ENCODE results near the gene MYCBP2. TPM values are rescaled to one million over a fixed set of nuclear protein-coding genes. Genes with fewer than 3 reads are reported as not detected.
"Not testable (repeated sequence)": the region's sequence is repeated elsewhere in the genome, so short reads cannot be mapped to it uniquely, and the experiment has no call there.

The MYCBP2 gene
- total and polyA plus RNA-seq, 5 donors: 28.0 to 88.1 (median 70.8) TPM

DNA sequence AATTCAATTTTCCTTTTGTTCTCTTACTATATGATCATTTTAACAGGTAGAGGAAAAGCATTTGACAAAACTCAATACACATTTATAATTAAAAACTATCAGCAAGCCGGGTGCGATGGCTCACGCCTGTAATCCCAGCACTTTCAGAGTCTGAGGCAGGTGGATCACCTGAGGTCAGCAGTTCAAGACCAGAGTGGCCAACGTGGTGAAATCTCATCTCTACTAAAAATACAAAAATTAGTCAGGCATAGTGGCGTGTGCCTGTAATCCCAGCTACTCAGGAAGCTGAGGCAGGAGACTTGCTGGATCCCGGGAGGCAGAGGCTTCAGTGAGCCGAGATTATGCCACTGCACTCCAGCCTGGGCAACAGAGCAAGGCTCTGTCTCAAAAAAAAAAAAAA is 11.4 kb downstream of the MYCBP2 start:
- not testable (repeated sequence) for ATAC-seq; H3K27me3 ChIP-seq (ENCODE audit: control insufficient read depth, insufficient read depth); H3K4me3 ChIP-seq (ENCODE audit: low read length); H3K9me3 ChIP-seq (ENCODE audit: control insufficient read depth, low read length); H3K27ac ChIP-seq (ENCODE audit: low read length)
- 75% methylated on average over 7 of the region's 7 CpGs for WGBS
- peak in 1 of 3 donors; percentile 19 for DNase-seq
- intact Hi-C loops (cut with DNase I): loop anchor here in 1 of 4 donors (10.0 kb wide), 1 partner anchor 61 kb away; no protein-coding TSS in a partner anchor
- H3K4me1 ChIP-seq (ENCODE audit: control insufficient read depth, insufficient read depth, low read length): peaks cover 10% of the 10 kb centered on the region

DNA sequence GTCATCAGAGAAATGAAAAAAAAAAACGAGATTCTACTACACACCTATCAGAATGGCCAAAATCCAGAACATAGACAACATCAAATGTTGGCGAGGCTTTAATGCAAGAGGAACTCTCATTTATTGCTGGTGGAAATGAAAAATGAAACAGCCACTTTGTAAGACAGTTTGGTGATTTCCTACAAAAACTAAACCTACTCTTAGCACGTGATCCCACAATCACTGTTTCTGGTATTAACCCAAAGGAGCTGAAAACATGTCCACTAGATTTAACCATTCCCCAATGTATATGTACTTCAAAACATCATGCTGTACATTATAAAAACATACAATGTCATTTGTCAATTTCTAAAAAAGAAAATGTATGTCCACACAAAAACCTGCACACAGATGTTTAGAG is 13.0 kb downstream of the MYCBP2 start:
- DNase-seq (no peak), ATAC-seq (no peak)
- no peak overlapping the region for H3K4me3 ChIP-seq (ENCODE audit: low read length)
- no peaks in the 10 kb centered on the region for H3K27me3 ChIP-seq (ENCODE audit: control insufficient read depth, insufficient read depth)
- intact Hi-C loops (cut with DNase I): loop anchor here in 1 of 4 donors (10.0 kb wide), 1 partner anchor 59 kb away; no protein-coding TSS in a partner anchor
- H3K4me1 ChIP-seq (ENCODE audit: control insufficient read depth, insufficient read depth, low read length): peaks cover 4% of the 10 kb centered on the region
- H3K9me3 ChIP-seq (ENCODE audit: control insufficient read depth, low read length): no peaks in the 10 kb centered on the region
- 79% methylated on average over 3 of the region's 3 CpGs for whole genome bisulfite sequencing
- H3K27ac ChIP-seq (ENCODE audit: low read length): no peak overlapping the region

DNA sequence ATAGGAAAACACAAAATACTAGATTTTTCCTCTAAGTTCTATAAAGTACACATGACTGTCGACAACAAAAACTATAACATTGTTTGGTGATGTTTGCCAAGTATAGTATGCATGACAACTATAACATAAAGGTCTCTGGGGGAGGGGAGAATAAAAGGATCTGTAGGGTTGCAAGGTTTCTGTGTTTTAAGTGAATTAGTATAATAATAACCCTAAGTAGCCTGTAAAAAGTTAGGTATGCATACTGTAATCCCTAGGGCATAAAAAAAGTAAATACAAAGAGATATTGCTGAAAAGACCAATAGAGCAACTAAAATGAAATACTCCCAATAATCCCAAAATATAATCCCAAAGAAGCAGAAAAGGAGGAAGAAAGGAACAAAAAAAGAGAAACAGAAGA is 14.6 kb downstream of the MYCBP2 start:
- Histone ChIP-seq H3K27ac (ENCODE audit: low read length) (no peak overlapping the region), H3K27me3 (ENCODE audit: control insufficient read depth, insufficient read depth) (no peaks in the 10 kb centered on the region), H3K4me1 (ENCODE audit: control insufficient read depth, insufficient read depth, low read length) (peaks cover 7% of the 10 kb centered on the region), H3K4me3 (ENCODE audit: low read length) (no peak overlapping the region), H3K9me3 (ENCODE audit: control insufficient read depth, low read length) (no peaks in the 10 kb centered on the region)
- intact Hi-C loops (cut with DNase I): loop anchor here in 1 of 4 donors (10.0 kb wide), 1 partner anchor 58 kb away; no protein-coding TSS in a partner anchor
- DNase-seq: no peak
- no peak for ATAC-seq
- 38% methylated on average over 1 of the region's 1 CpG for WGBS

GRCh38 chr13:77310579-77311279 is 16.2 kb downstream of the MYCBP2 start:
- H3K4me3 ChIP-seq (ENCODE audit: low read length): no peak overlapping the region
- no peaks in the 10 kb centered on the region for H3K27me3 ChIP-seq (ENCODE audit: control insufficient read depth, insufficient read depth)
- peaks cover 7% of the 10 kb centered on the region for H3K4me1 ChIP-seq (ENCODE audit: control insufficient read depth, insufficient read depth, low read length)
- intact Hi-C loops (cut with DNase I): loop anchor here in 1 of 4 donors (10.0 kb wide), 1 partner anchor 56 kb away; no protein-coding TSS in a partner anchor
- peak; percentile 52 to 67 for ATAC-seq
- 52% methylated on average over 3 of the region's 3 CpGs for WGBS
- H3K9me3 ChIP-seq (ENCODE audit: control insufficient read depth, low read length): no peaks in the 10 kb centered on the region
- no peak overlapping the region for H3K27ac ChIP-seq (ENCODE audit: low read length)
- peak in 1 of 3 donors; percentile 51 for DNase-seq

DNA sequence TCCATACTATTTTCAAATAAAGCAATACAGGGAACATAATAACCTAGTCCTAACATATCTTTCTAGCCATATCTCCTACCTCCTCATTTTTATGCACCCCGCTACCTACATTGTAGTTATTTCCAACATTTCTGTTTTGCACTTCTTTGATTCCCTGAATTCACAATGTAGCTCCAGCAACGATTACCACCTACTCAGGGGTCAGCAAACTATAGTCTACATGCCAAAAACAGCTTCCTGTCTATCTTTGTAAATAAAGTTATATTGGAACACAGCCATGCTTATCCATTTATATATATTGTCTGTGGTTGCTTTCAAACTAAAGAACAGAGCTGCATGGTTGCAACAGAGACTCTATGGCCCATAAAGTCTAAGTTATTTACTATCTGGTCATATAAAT is 16.7 kb downstream of the MYCBP2 start:
- DNase-seq: no peak
- intact Hi-C loops (cut with DNase I): loop anchor here in 1 of 4 donors (10.0 kb wide), 1 partner anchor 55 kb away; no protein-coding TSS in a partner anchor
- H3K27ac ChIP-seq (ENCODE audit: low read length): no peak overlapping the region
- 57% methylated on average over 2 of the region's 2 CpGs for WGBS
- no peak overlapping the region for H3K4me3 ChIP-seq (ENCODE audit: low read length)
- no peaks in the 10 kb centered on the region for H3K27me3 ChIP-seq (ENCODE audit: control insufficient read depth, insufficient read depth)
- ATAC-seq: no peak
- peaks cover 7% of the 10 kb centered on the region for H3K4me1 ChIP-seq (ENCODE audit: control insufficient read depth, insufficient read depth, low read length)
- no peaks in the 10 kb centered on the region for H3K9me3 ChIP-seq (ENCODE audit: control insufficient read depth, low read length)

DNA sequence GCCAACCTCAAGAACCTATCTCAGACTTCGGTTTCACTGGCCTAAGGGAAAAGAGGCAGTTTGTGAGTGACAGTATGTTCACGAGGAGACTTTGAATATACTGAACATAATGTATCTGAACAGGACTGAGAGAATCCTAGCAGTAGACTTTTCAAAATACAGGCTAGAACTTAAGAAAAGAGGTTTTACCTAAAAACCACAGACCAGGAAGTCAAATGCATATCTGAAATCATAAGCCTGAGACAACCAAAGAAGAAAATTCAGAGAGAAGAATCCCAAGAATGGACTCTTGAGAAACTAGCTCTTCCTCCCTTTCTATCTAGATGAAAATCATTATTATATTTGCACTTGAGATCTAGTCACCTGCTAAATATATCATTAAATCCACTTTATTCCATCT is 17.6 kb downstream of the MYCBP2 start:
- no peaks in the 10 kb centered on the region for H3K9me3 ChIP-seq (ENCODE audit: control insufficient read depth, low read length)
- no peak for DNase-seq
- H3K27ac ChIP-seq (ENCODE audit: low read length): no peak overlapping the region
- no peak overlapping the region for H3K4me3 ChIP-seq (ENCODE audit: low read length)
- no peak for ATAC-seq
- H3K4me1 ChIP-seq (ENCODE audit: control insufficient read depth, insufficient read depth, low read length): peaks cover 7% of the 10 kb centered on the region
- H3K27me3 ChIP-seq (ENCODE audit: control insufficient read depth, insufficient read depth): no peaks in the 10 kb centered on the region
- intact Hi-C loops (cut with DNase I): no loop called here
- 86% methylated on average over 2 of the region's 2 CpGs for WGBS

DNA sequence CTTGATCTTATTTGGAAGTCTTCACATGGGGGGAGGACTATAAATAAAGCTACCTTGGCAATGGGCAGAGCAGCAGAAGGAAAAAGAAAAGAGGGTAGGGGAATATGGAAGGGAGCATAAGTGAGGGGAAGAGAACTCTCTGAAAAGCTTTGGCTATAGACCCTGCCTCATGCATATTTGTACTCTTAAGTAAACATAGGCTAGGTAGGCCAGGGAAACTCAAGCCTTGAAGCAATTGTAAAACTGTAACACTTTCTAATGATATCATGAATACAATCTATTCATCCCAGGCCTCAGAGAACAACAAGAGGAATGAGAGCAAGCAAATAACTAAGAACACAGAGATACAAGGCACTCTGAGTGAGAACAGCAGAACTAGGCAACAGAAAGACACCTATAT is 20.4 kb downstream of the MYCBP2 start:
- DNase-seq: no peak
- ATAC-seq: no peak
- intact Hi-C loops (cut with DNase I): no loop called here
- H3K4me3 ChIP-seq (ENCODE audit: low read length): no peak overlapping the region
- no peaks in the 10 kb centered on the region for H3K27me3 ChIP-seq (ENCODE audit: control insufficient read depth, insufficient read depth)
- no peaks in the 10 kb centered on the region for H3K9me3 ChIP-seq (ENCODE audit: control insufficient read depth, low read length)
- peaks cover 7% of the 10 kb centered on the region for H3K4me1 ChIP-seq (ENCODE audit: control insufficient read depth, insufficient read depth, low read length)
- no peak overlapping the region for H3K27ac ChIP-seq (ENCODE audit: low read length)

DNA sequence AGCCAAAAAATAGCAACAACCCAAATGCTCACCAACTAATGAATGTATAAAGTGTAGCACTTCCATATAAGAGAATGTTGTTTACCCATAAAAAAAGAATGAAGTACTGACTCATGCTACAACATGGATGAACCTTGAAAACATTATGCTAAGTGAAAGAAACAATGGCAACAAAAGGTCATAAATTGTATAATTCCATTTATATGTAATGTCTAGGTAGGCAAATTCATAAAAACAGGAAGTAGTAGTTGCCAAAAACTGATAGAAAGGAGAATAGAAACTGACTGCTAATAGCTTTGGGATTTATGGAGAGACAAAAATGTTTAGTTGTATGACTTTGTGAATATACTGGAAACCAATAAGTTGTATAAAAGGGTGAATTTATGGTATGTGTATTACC is 21.6 kb downstream of the MYCBP2 start:
- peaks cover 11% of the 10 kb centered on the region for H3K4me1 ChIP-seq (ENCODE audit: control insufficient read depth, insufficient read depth, low read length)

GRCh38 chr13:77300176-77301037 is 26.5 kb downstream of the MYCBP2 start:
- Histone ChIP-seq H3K27me3 (ENCODE audit: control insufficient read depth, insufficient read depth) (no peaks in the 10 kb centered on the region), H3K4me1 (ENCODE audit: control insufficient read depth, insufficient read depth, low read length) (peaks cover 4% of the 10 kb centered on the region), H3K9me3 (ENCODE audit: control insufficient read depth, low read length) (no peaks in the 10 kb centered on the region), H3K27ac (ENCODE audit: low read length) (peak overlapping the region; percentile 86), H3K4me3 (ENCODE audit: low read length) (peak overlapping the region; percentile 20)
- intact Hi-C loops (cut with DNase I): no loop called here
- WGBS: 25% methylated on average over 5 of the region's 5 CpGs
- DNase-seq (peak in 1 of 3 donors; percentile 40), ATAC-seq (peak; percentile 70 to 84)

More for the DNA sequence above, 21.6 kb downstream of the MYCBP2 start:
- Histone ChIP-seq H3K4me3 (ENCODE audit: low read length) (no peak overlapping the region), H3K27ac (ENCODE audit: low read length) (no peak overlapping the region), H3K27me3 (ENCODE audit: control insufficient read depth, insufficient read depth) (no peaks in the 10 kb centered on the region), H3K9me3 (ENCODE audit: control insufficient read depth, low read length) (no peaks in the 10 kb centered on the region)
- intact Hi-C loops (cut with DNase I): no loop called here
- DNase-seq (no peak), ATAC-seq (no peak)

DNA sequence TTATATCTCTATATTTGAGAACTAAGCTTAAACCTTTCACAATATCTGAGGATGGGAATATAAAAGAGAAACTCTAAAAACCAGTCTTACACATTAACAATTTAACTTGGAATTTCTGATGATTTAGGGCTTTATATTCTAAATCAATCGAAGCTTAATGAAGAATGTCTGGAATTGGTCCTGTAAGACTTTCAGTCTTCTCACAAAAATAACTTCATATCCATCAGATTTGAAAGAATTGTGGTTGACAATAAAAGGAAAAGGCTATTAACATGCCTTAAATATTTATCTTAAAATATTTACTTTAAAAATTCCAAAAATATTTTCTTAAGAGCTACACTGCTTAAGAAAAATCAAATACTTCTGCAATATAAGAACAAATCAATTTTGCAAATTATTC is 27.3 kb downstream of the MYCBP2 start:
- Histone ChIP-seq H3K4me1 (ENCODE audit: control insufficient read depth, insufficient read depth, low read length) (peaks cover 4% of the 10 kb centered on the region), H3K9me3 (ENCODE audit: control insufficient read depth, low read length) (no peaks in the 10 kb centered on the region), H3K27ac (ENCODE audit: low read length) (no peak overlapping the region), H3K27me3 (ENCODE audit: control insufficient read depth, insufficient read depth) (no peaks in the 10 kb centered on the region), H3K4me3 (ENCODE audit: low read length) (no peak overlapping the region)
- DNase-seq: no peak
- WGBS: 65% methylated on average over 1 of the region's 1 CpG
- ATAC-seq: no peak
- intact Hi-C loops (cut with DNase I): no loop called here

GRCh38 chr13:77298426-77298825 is 28.5 kb downstream of the MYCBP2 start:
- H3K9me3 ChIP-seq (ENCODE audit: control insufficient read depth, low read length): no peaks in the 10 kb centered on the region
- WGBS: 85% methylated on average over 3 of the region's 3 CpGs
- no peak for ATAC-seq
- intact Hi-C loops (cut with DNase I): no loop called here
- no peaks in the 10 kb centered on the region for H3K27me3 ChIP-seq (ENCODE audit: control insufficient read depth, insufficient read depth)
- H3K27ac ChIP-seq (ENCODE audit: low read length): no peak overlapping the region
- DNase-seq: no peak
- H3K4me3 ChIP-seq (ENCODE audit: low read length): no peak overlapping the region
- peaks cover 4% of the 10 kb centered on the region for H3K4me1 ChIP-seq (ENCODE audit: control insufficient read depth, insufficient read depth, low read length)

Data from right cardiac atrium (tissue), 5 donors.